Endodermal cell (in vitro differentiated cells): Measurements from ENCODE around the gene FAN1. TPM values are rescaled to one million over a fixed set of nuclear protein-coding genes. Genes with fewer than 3 reads are reported as not detected.

Experiments used
- DNase-seq: peaks from one replicate; pipeline ENCODE4 v3.0.0-alpha.2; 2017
- H3K27ac ChIP-seq: 2 replicates; pipeline ENCODE4 v1.5.1; 2013; ENCODE audit warnings: mild to moderate bottlenecking, low read depth, low read length, moderate library complexity
- H3K27me3 ChIP-seq: 2 replicates; pipeline ENCODE4 v1.6.1; 2013; ENCODE audit warnings: mild to moderate bottlenecking, low read length, moderate library complexity; ENCODE audit not compliant: insufficient read depth, control insufficient read depth, poor library complexity, severe bottlenecking
- H3K36me3 ChIP-seq: 2 replicates; pipeline ENCODE4 v1.7.0; 2013; ENCODE audit warnings: mild to moderate bottlenecking, low read length, moderate library complexity; ENCODE audit not compliant: control insufficient read depth, insufficient read depth
- H3K4me1 ChIP-seq: one replicate; pipeline ENCODE4 v1.7.0; 2013; ENCODE audit warnings: low read length; ENCODE audit not compliant: control insufficient read depth, insufficient read depth
- H3K4me3 ChIP-seq: 2 replicates; pipeline ENCODE4 v1.5.1; 2013; ENCODE audit warnings: mild to moderate bottlenecking, low read length, moderate library complexity
- H3K9ac ChIP-seq: 2 replicates; pipeline ENCODE4 v1.6.1; 2013; ENCODE audit warnings: mild to moderate bottlenecking, low read length, moderate library complexity; ENCODE audit not compliant: poor library complexity, severe bottlenecking; ENCODE audit errors: extremely low read depth
- H3K9me3 ChIP-seq: 2 replicates; pipeline ENCODE4 v1.6.1; 2013; ENCODE audit warnings: mild to moderate bottlenecking, low read length, moderate library complexity; ENCODE audit not compliant: control insufficient read depth
- H3K27ac Mint-ChIP-seq: 2 replicates; pipeline ENCODE4 v1.8.0; 2020; ENCODE audit warnings: mixed read lengths
- H3K27me3 Mint-ChIP-seq: 2 replicates; pipeline ENCODE4 v1.8.0; 2021; ENCODE audit warnings: mild to moderate bottlenecking, mixed read lengths; ENCODE audit not compliant: insufficient read depth
- H3K36me3 Mint-ChIP-seq: 2 replicates; pipeline ENCODE4 v1.8.0; 2020; ENCODE audit warnings: low read depth, mixed read lengths
- H3K4me1 Mint-ChIP-seq: 2 replicates; pipeline ENCODE4 v1.8.0; 2020; ENCODE audit warnings: mixed read lengths
- H3K4me3 Mint-ChIP-seq: 2 replicates; pipeline ENCODE4 v1.8.0; 2020; ENCODE audit warnings: mild to moderate bottlenecking, moderate library complexity, mixed read lengths
- H3K9me3 Mint-ChIP-seq: 2 replicates; pipeline ENCODE4 v1.8.0; 2020; ENCODE audit warnings: mild to moderate bottlenecking, mixed read lengths
- CTCF ChIP-seq: fragments of 200-600 bp; sonication (generic); conservative IDR thresholded peaks from 2 replicates; pipeline ENCODE4 v1.5.0; 2021; ENCODE audit warnings: antibody characterized with exemption, mild to moderate bottlenecking
- WGBS, 2 experiments: methylation state at CpG; one replicate each; pipeline versions ENCODE4 v1.1.5 to v1.1.7; 2013; ENCODE audit warnings: missing lambda C conversion rate in 2 of 2, mixed read lengths in 1 of 2; ENCODE audit not compliant: insufficient coverage in 1 of 2, insufficient read length in 1 of 2; 5-methylcytosine and 5-hydroxymethylcytosine counted together
- total RNA-seq, 2 donors: library from RNA; stranded (reverse); fragmentation: NEBNext Ultra II Directional in 1 of 2; extraction: Animal tissue kit (Norgen Biotek cat#: 25700) in 1 of 2; gene quantifications; 2 replicates in 1 of 2; 3 replicates in 1 of 2; pipeline ENCODE4 v1.2.1, GENCODE V29; 2021

FAN1 gene
- total RNA-seq, 2 donors from 2014 or later = 20.0 to 25.9 TPM

GRCh38 chr15:30917675-30918074 is 14.0 kb downstream of the FAN1 start:
- Histone ChIP-seq H3K36me3 (peaks cover 73% of the 10 kb centered on the region), H3K4me3 (no peak overlapping the region), H3K9me3 (no peaks in the 10 kb centered on the region), H3K9ac (no peak overlapping the region), H3K27ac (no peak overlapping the region), H3K4me1 (peaks cover 6% of the 10 kb centered on the region), H3K27me3 (no peaks in the 10 kb centered on the region)
- H3K9me3 Mint-ChIP-seq = no peaks in the 10 kb centered on the region
- peaks cover 59% of the 10 kb centered on the region for H3K36me3 Mint-ChIP-seq
- H3K4me3 Mint-ChIP-seq = no peak overlapping the region
- no peak for DNase-seq
- H3K4me1 Mint-ChIP-seq = peaks cover 10% of the 10 kb centered on the region
- no peaks in the 10 kb centered on the region for H3K27me3 Mint-ChIP-seq
- WGBS, 2 experiments = 93% methylated on average over 1 of the region's 1 CpG; no CpG with 5 or more reads in 1 of the 2 experiments
- no peak for TF ChIP-seq CTCF
- H3K27ac Mint-ChIP-seq = no peak overlapping the region

GRCh38 chr15:30918366-30918765 is 14.7 kb downstream of the FAN1 start:
- no peaks in the 10 kb centered on the region for H3K9me3 Mint-ChIP-seq
- Histone ChIP-seq H3K27ac (no peak overlapping the region), H3K4me3 (no peak overlapping the region), H3K4me1 (peaks cover 12% of the 10 kb centered on the region), H3K9me3 (no peaks in the 10 kb centered on the region), H3K27me3 (no peaks in the 10 kb centered on the region), H3K36me3 (peaks cover 73% of the 10 kb centered on the region), H3K9ac (no peak overlapping the region)
- 95% methylated on average over 5 of the region's 5 CpGs; no CpG with 5 or more reads in 1 of the 2 experiments for WGBS, 2 experiments
- no peak overlapping the region for H3K4me3 Mint-ChIP-seq
- H3K4me1 Mint-ChIP-seq = peaks cover 15% of the 10 kb centered on the region
- peaks cover 56% of the 10 kb centered on the region for H3K36me3 Mint-ChIP-seq
- TF ChIP-seq CTCF = no peak
- H3K27ac Mint-ChIP-seq = no peak overlapping the region
- H3K27me3 Mint-ChIP-seq = no peaks in the 10 kb centered on the region
- DNase-seq = no peak

- no peak overlapping the region for H3K27ac Mint-ChIP-seq
- Histone ChIP-seq H3K9me3 (no peaks in the 10 kb centered on the region), H3K27ac (no peak overlapping the region), H3K4me3 (no peak overlapping the region), H3K36me3 (peaks cover 74% of the 10 kb centered on the region), H3K27me3 (no peaks in the 10 kb centered on the region), H3K4me1 (peaks cover 12% of the 10 kb centered on the region), H3K9ac (no peak overlapping the region)
- no peaks in the 10 kb centered on the region for H3K9me3 Mint-ChIP-seq
- DNase-seq = no peak
- H3K4me3 Mint-ChIP-seq = no peak overlapping the region
- H3K27me3 Mint-ChIP-seq = no peaks in the 10 kb centered on the region
- TF ChIP-seq CTCF = no peak
- 89 to 94% methylated on average over 1 to 3 of the region's 5 CpGs for WGBS, 2 experiments
- H3K36me3 Mint-ChIP-seq = peaks cover 58% of the 10 kb centered on the region
- H3K4me1 Mint-ChIP-seq = peaks cover 15% of the 10 kb centered on the region
Measured at GRCh38 chr15:30919877-30920550, 16.3 kb downstream of the FAN1 start.
